Left ventricle myocardium inferior (tissue), 1 donor: ENCODE measurements around the gene CHD1. TPM values are rescaled to one million over a fixed set of nuclear protein-coding genes. Genes with fewer than 3 reads are reported as not detected.

Experiments
- DNase-seq: peaks from one replicate; pipeline ENCODE4 v3.0.0-alpha.2; 2020
- H3K27ac ChIP-seq: fragments of 200-600 bp; replicated peaks from 2 replicates; pipeline ENCODE4 v1.8.0; 2021
- H3K27me3 ChIP-seq: fragments of 200-600 bp; 2 replicates; pipeline ENCODE4 v1.8.0; 2021; ENCODE audit warnings: low read depth
- H3K36me3 ChIP-seq: fragments of 200-600 bp; 2 replicates; pipeline ENCODE4 v1.8.0; 2021
- H3K4me1 ChIP-seq: fragments of 200-600 bp; 2 replicates; pipeline ENCODE4 v1.8.0; 2021
- H3K4me3 ChIP-seq: fragments of 200-600 bp; 2 replicates; pipeline ENCODE4 v1.8.0; 2021; ENCODE audit warnings: mild to moderate bottlenecking, moderate library complexity
- H3K9me3 ChIP-seq: fragments of 200-600 bp; replicated peaks from 2 replicates; pipeline ENCODE4 v1.8.0; 2021
- intact Hi-C: fragments of 100-400 bp; cut with micrococcal nuclease; formaldehyde crosslinking; loops from one replicate; pipeline ENCODE4 v1.11.0; 2022
- long read RNA-seq: library from polyadenylated mRNA; unstranded; transcript quantifications from one replicate; pipeline ENCODE4 v2.0.0, GENCODE V29; 2021
- total RNA-seq: library from RNA; stranded (reverse); fragmentation: NEBNext Ultra II Directional; extraction: Animal tissue kit (Norgen Biotek cat#: 25700); gene quantifications from one replicate; pipeline ENCODE4 v1.2.1, GENCODE V29; 2021
- TF ChIP-seq, protein P1 (sequence below): fragments of 200-600 bp; IDR thresholded peaks from 2 replicates; pipeline ENCODE4 v1.8.0; 2021; ENCODE audit warnings: antibody characterized with exemption, mild to moderate bottlenecking, borderline replicate concordance
- donor health status: DM: no; HTN: yes; CAD: no; lungs with severe emphysema.

Gene CHD1
- 11.6 TPM for total RNA-seq
- long read RNA-seq, full-length matches to known transcripts, result 4 of 8 reads
- long read RNA-seq, partial matches to known transcripts, result 3 of 8 reads
- long read RNA-seq, other reads (novel, unspliced or antisense), result 1 of 8 reads

DNA sequence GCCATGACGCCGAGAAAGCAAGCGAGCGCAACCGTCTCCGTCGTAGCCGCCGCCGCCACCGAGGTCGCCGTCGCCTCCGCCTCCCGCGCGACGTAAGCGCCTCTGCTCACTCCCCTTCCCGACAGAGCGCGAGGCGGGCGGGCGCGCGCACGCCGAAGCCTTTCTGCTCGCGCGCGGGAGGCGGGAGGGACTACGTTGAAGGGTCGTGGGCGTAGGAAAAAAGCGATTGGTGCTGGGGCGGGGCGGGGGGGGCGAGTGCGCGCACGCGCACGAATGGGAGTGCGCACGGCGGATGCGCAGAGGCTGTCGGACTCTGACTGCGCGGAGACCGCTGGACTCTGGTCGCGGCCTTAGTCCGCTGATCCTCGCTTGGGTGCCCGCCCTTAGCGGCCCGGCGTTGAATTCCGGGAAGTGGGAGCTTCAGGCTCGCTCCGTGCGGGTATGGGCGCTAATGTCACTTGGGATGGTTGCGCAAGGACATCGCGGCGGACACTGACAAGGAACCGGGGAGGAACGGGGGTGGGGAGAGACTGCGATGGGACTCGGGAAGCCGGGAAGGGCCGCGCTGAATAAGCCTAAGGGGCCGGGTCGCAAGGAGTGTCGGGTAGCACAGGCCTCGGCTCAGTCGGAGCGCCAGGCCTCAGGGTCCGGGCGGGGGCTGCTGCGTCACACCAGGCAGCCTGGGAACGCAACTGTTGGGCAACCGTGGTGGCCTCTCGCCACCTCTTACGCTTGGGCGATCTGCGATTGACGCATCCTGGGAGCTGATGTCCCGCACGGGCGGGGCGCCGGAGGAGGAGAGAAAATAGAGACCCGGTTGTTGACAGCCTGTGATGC lies at the start of gene CHD1:
Gene CHD1 (minus strand): TSS at position 135 of the 837 bp plus-strand sequence. CDS start 2,621 bp downstream, outside the sequence.
- intact Hi-C loops, result no loop called here
- Histone ChIP-seq H3K9me3 (no peaks in the 10 kb centered on the region), H3K27ac (peak within 1 kb of the TSS; percentile 100), H3K4me1 (peaks cover 86% of the 10 kb centered on the region), H3K4me3 (peak within 1 kb of the TSS; percentile 91), H3K27me3 (no peaks in the 10 kb centered on the region), H3K36me3 (peaks cover 18% of the 10 kb centered on the region)
- TF ChIP-seq, protein P1, sequence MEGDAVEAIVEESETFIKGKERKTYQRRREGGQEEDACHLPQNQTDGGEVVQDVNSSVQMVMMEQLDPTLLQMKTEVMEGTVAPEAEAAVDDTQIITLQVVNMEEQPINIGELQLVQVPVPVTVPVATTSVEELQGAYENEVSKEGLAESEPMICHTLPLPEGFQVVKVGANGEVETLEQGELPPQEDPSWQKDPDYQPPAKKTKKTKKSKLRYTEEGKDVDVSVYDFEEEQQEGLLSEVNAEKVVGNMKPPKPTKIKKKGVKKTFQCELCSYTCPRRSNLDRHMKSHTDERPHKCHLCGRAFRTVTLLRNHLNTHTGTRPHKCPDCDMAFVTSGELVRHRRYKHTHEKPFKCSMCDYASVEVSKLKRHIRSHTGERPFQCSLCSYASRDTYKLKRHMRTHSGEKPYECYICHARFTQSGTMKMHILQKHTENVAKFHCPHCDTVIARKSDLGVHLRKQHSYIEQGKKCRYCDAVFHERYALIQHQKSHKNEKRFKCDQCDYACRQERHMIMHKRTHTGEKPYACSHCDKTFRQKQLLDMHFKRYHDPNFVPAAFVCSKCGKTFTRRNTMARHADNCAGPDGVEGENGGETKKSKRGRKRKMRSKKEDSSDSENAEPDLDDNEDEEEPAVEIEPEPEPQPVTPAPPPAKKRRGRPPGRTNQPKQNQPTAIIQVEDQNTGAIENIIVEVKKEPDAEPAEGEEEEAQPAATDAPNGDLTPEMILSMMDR, result no peak
- DNase-seq, result peak; percentile 96

DNA sequence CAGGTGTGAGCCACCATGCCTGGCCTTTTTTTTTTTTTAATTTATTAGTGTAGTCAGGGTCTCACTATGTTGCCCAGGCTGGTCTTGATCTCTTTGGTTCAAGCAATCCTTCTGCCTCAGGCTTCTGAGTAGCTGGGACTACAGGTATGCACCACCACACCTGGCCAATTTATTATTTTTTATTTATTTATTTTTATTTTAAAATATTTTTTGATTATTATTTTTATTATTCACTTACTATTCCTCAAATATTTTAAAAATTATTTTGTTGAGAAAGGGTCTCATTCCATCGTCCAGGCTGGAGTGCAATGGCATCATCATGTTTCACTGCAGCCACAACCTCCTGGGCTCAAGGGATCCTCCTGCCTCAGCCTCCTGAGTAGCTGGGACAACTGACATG lies 49.7 kb upstream of the CHD1 start:
- no peak for DNase-seq
- Histone ChIP-seq H3K4me3 (no peak overlapping the region), H3K36me3 (no peaks in the 10 kb centered on the region), H3K27ac (no peak overlapping the region), H3K27me3 (no peaks in the 10 kb centered on the region), H3K4me1 (no peaks in the 10 kb centered on the region), H3K9me3 (no peaks in the 10 kb centered on the region)
- intact Hi-C loops, result no loop called here
- TF ChIP-seq, protein P1, result no peak

DNA sequence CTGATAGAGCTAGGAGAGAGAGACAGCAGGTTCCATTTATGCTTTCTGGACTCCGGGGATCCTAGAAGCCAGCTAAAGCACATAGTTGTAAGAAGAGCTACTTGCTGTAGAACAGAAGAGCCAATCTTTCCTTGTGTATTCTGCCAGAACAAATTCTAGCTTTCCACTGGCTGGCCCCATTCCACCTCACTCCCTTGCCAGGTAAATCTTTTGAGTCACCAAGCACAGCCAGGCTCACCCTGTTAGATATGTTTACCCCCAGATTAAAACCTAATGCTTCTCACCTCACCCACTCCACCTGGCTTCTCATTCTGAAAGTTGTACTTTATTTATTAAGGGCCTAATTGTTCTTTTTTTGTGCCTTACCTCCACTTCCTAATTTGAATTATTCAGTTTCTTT lies 48.9 kb upstream of the CHD1 start:
- no peak overlapping the region for H3K27ac ChIP-seq
- DNase-seq, result no peak
- H3K36me3 ChIP-seq, result no peaks in the 10 kb centered on the region
- no peak overlapping the region for H3K4me3 ChIP-seq
- intact Hi-C loops, result no loop called here
- H3K4me1 ChIP-seq, result no peaks in the 10 kb centered on the region
- TF ChIP-seq, protein P1, result no peak
- H3K9me3 ChIP-seq, result no peaks in the 10 kb centered on the region
- no peaks in the 10 kb centered on the region for H3K27me3 ChIP-seq

DNA sequence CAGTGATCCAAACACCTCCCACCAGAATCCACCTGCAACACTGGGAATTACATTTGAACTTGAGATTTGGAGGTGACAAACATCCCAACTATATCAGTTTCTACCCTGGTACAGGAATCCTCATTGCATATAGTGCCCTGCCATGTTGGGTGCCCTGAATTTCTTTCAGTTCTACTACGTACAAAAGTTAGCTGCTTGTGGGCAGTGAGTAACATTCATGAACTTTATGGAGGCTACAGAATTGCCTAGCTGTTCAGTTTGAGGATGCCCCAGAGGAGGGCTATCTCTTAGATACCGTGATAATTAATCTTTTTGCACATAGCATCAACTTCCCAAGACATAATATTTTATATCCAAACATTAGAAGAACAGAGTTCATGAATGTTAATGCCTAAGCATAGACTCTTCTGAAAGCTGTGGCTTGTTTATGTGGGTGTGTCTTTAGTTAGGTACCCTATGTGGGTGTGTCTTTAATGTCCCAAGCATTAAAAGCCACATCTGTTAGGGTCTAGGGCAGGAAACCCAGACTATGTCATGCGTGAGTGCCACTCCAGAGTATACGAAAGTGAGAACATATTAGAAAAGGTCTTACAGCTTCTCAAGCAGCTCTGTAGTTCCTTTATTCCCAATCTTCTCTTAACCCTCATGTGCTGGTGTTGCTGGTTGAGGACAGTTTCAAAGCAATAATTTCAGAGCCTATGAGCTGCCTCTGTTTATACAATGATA lies 47.0 kb upstream of the CHD1 start:
- intact Hi-C loops, result no loop called here
- H3K9me3 ChIP-seq, result no peaks in the 10 kb centered on the region
- no peak overlapping the region for H3K4me3 ChIP-seq
- no peaks in the 10 kb centered on the region for H3K4me1 ChIP-seq
- no peaks in the 10 kb centered on the region for H3K36me3 ChIP-seq
- TF ChIP-seq, protein P1, result no peak
- no peak for DNase-seq
- H3K27me3 ChIP-seq, result no peaks in the 10 kb centered on the region
- H3K27ac ChIP-seq, result no peak overlapping the region

DNA sequence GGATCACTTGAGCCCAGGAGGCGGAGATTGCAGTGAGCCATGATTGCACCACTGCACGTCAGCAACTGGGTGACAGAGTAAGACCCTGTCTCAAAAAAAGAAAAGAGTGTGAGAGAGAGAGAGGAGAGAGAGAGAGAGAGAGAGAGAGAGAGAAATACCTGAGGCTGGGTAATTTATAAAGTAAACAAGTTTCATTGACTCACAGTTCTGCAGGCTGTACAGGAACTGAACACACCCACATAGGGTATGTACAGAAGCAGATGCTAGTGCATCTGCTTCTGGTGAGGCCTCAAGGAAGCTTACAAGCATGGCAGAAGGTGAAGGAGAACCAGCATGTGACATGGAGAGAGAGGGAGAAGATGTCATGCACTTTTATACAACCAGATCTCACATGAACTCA lies 46.4 kb upstream of the CHD1 start:
- TF ChIP-seq, protein P1, result no peak
- H3K27ac ChIP-seq, result no peak overlapping the region
- H3K9me3 ChIP-seq, result no peaks in the 10 kb centered on the region
- no peaks in the 10 kb centered on the region for H3K27me3 ChIP-seq
- H3K36me3 ChIP-seq, result no peaks in the 10 kb centered on the region
- no peak overlapping the region for H3K4me3 ChIP-seq
- intact Hi-C loops, result no loop called here
- H3K4me1 ChIP-seq, result no peaks in the 10 kb centered on the region
- DNase-seq, result no peak
